ENCODE data around the gene RNF7.
"Not testable (repeated sequence)": the region's sequence is repeated elsewhere in the genome, so short reads cannot be mapped to it uniquely, and the experiment has no call there.

The RNF7 gene

GRCh38 chr3:141738022-141738890 lies at the start of gene RNF7:
Gene RNF7, plus strand, starts transcription at chr3:141738298. Its CDS starts 44 bp downstream, at chr3:141738342.
- TF ChIP-seq CTCF (IDR thresholded peaks at IDR 0.05; ENCODE audit: insufficient read depth, low read depth, low read length, missing control alignments), result peak; percentile 83
- DNase-seq (ENCODE audit: low read depth), result peak; percentile 98
- H3K4me3 ChIP-seq (ENCODE audit: low read depth, low read length), result peak within 1 kb of the TSS; percentile 93

GRCh38 chr3:141690431-141691072 lies 47.5 kb upstream of the RNF7 start:
- H3K4me3 ChIP-seq (ENCODE audit: low read depth, low read length), result no peak overlapping the region

GRCh38 chr3:141691471-141691870 lies 46.6 kb upstream of the RNF7 start:
- H3K4me3 ChIP-seq (ENCODE audit: low read depth, low read length); DNase-seq (ENCODE audit: low read depth): not testable (repeated sequence)

More at GRCh38 chr3:141690431-141691072, 47.5 kb upstream of the RNF7 start:
- DNase-seq (ENCODE audit: low read depth), result no peak
- TF ChIP-seq CTCF (IDR thresholded peaks at IDR 0.05; ENCODE audit: insufficient read depth, low read depth, low read length, missing control alignments), result no peak

GRCh38 chr3:141692973-141693372 lies 45.1 kb upstream of the RNF7 start:
- not testable (repeated sequence) for H3K4me3 ChIP-seq (ENCODE audit: low read depth, low read length); DNase-seq (ENCODE audit: low read depth)

- no peak overlapping the region for H3K4me3 ChIP-seq (ENCODE audit: low read depth, low read length)
- no peak for DNase-seq (ENCODE audit: low read depth)
- no peak for TF ChIP-seq CTCF (IDR thresholded peaks at IDR 0.05; ENCODE audit: insufficient read depth, low read depth, low read length, missing control alignments)
These were observed 38.8 kb upstream of the RNF7 start for GRCh38 chr3:141699324-141699723.

GRCh38 chr3:141699897-141700296 lies 38.2 kb upstream of the RNF7 start:
- no peak for TF ChIP-seq CTCF (IDR thresholded peaks at IDR 0.05; ENCODE audit: insufficient read depth, low read depth, low read length, missing control alignments)
- no peak for DNase-seq (ENCODE audit: low read depth)
- H3K4me3 ChIP-seq (ENCODE audit: low read depth, low read length), result no peak overlapping the region

GRCh38 chr3:141703367-141703766 lies 34.7 kb upstream of the RNF7 start:
- not testable (repeated sequence) for DNase-seq (ENCODE audit: low read depth); H3K4me3 ChIP-seq (ENCODE audit: low read depth, low read length)

- TF ChIP-seq CTCF (IDR thresholded peaks at IDR 0.05; ENCODE audit: insufficient read depth, low read depth, low read length, missing control alignments), result no peak
These were observed 30.3 kb upstream of the RNF7 start for GRCh38 chr3:141707741-141708203.

More at GRCh38 chr3:141707741-141708203, 30.3 kb upstream of the RNF7 start:
- H3K4me3 ChIP-seq (ENCODE audit: low read depth, low read length), result no peak overlapping the region
- no peak for DNase-seq (ENCODE audit: low read depth)

Measured in GM12865 (cell line).